ENCODE measurements around the gene TBC1D21. TPM values are rescaled to one million over a fixed set of nuclear protein-coding genes. Genes with fewer than 3 reads are reported as not detected.

The TBC1D21 gene
- total RNA-seq, 1 experiment from 2014 or later: not detected

GRCh38 chr15:73905225-73905827, 32.0 kb downstream of the TBC1D21 start:
- DNase-seq: no peak
- H3K4me2 ChIP-seq (ENCODE audit: low read depth, low read length, poor library complexity, severe bottlenecking): no peak overlapping the region
- H3K4me1 ChIP-seq (ENCODE audit: low read length): no peaks in the 10 kb centered on the region
- H3K9me2 ChIP-seq (replicated peaks; ENCODE audit: insufficient read depth, low read length): no peaks in the 10 kb centered on the region
- H4K20me1 ChIP-seq (ENCODE audit: insufficient read depth, low read depth, low read length): no peaks in the 10 kb centered on the region
- H3K27me3 ChIP-seq (ENCODE audit: low read length): no peaks in the 10 kb centered on the region
- no peaks in the 10 kb centered on the region for H3K9me3 ChIP-seq (ENCODE audit: low read length)
- no peak overlapping the region for H2AFZ ChIP-seq (ENCODE audit: low read length)
- no peak overlapping the region for H3K9ac ChIP-seq (ENCODE audit: low read length)
- H3K36me3 ChIP-seq (ENCODE audit: insufficient read depth, low read length): no peaks in the 10 kb centered on the region
- no peak overlapping the region for H3K4me3 ChIP-seq (ENCODE audit: low read length)
- no peaks in the 10 kb centered on the region for H3K79me2 ChIP-seq (ENCODE audit: low read length)
- no peak overlapping the region for H3K27ac ChIP-seq (ENCODE audit: low read length)

DNA sequence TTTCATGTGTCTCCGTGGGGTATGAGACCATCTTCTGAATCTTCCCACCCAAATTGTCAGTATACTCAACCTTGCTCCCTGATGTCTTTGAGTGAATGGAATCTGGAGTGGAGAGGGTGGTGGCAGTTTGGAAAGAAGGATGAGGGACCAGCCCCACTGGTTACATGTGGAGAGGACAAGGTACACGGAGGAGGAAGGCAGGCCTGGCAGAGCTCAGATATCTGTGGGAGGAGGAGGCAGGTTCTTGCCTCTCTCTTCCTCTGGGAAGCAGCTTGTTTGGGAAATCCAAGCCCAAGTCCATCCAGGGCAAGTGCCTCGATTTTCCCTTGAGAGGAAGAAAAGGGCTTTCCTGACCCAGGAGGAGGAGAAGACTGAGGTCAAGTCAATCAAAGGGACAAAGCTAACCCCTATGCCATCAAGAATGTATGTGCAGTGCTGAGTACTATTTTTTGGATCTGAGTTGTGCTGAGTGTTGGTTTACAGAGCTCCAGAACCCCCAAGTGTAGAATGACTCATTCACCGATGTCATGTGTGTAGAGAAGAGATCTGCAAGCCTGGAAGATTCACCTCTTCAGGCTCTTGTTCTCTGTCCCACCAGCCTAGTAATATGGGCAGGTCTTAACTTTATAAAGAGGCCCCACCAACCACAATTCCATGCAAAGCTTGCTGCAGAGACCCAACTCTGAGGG, 33.1 kb downstream of the TBC1D21 start:
- Histone ChIP-seq H2AFZ (ENCODE audit: low read length) (no peak overlapping the region), H4K20me1 (ENCODE audit: insufficient read depth, low read depth, low read length) (no peaks in the 10 kb centered on the region), H3K79me2 (ENCODE audit: low read length) (no peaks in the 10 kb centered on the region), H3K4me1 (ENCODE audit: low read length) (no peaks in the 10 kb centered on the region), H3K27ac (ENCODE audit: low read length) (no peak overlapping the region), H3K36me3 (ENCODE audit: insufficient read depth, low read length) (no peaks in the 10 kb centered on the region), H3K9ac (ENCODE audit: low read length) (no peak overlapping the region), H3K9me2 (replicated peaks; ENCODE audit: insufficient read depth, low read length) (no peaks in the 10 kb centered on the region), H3K9me3 (ENCODE audit: low read length) (no peaks in the 10 kb centered on the region), H3K27me3 (ENCODE audit: low read length) (no peaks in the 10 kb centered on the region), H3K4me3 (ENCODE audit: low read length) (no peak overlapping the region), H3K4me2 (ENCODE audit: low read depth, low read length, poor library complexity, severe bottlenecking) (no peak overlapping the region)
- no peak for DNase-seq

DNA sequence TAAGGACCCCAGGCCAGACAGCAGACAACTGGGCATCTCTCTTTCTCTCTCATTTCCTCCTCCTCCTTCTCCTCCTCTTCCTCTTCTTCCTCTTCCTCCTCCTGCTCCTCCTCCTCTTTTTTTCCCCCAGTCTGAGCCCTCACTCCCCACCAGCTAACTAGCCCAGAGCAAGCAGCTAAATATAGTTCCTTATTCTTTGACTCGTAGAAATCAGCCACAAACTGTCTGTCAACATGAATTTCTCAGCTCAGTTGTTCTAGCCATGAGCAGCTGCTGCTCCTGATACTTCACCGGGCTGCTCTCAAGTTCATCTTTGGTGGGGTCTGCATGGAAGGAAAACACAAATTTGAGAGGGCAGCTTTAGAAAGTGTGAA, 33.7 kb downstream of the TBC1D21 start:
- H3K4me2 ChIP-seq (ENCODE audit: low read depth, low read length, poor library complexity, severe bottlenecking): no peak overlapping the region
- H3K4me1 ChIP-seq (ENCODE audit: low read length): no peaks in the 10 kb centered on the region
- no peak for DNase-seq
- no peaks in the 10 kb centered on the region for H4K20me1 ChIP-seq (ENCODE audit: insufficient read depth, low read depth, low read length)
- H3K27me3 ChIP-seq (ENCODE audit: low read length): no peaks in the 10 kb centered on the region
- H3K9me2 ChIP-seq (replicated peaks; ENCODE audit: insufficient read depth, low read length): no peaks in the 10 kb centered on the region
- no peaks in the 10 kb centered on the region for H3K9me3 ChIP-seq (ENCODE audit: low read length)
- H3K4me3 ChIP-seq (ENCODE audit: low read length): no peak overlapping the region
- H3K27ac ChIP-seq (ENCODE audit: low read length): no peak overlapping the region
- H3K36me3 ChIP-seq (ENCODE audit: insufficient read depth, low read length): no peaks in the 10 kb centered on the region
- no peak overlapping the region for H3K9ac ChIP-seq (ENCODE audit: low read length)
- H3K79me2 ChIP-seq (ENCODE audit: low read length): no peaks in the 10 kb centered on the region
- H2AFZ ChIP-seq (ENCODE audit: low read length): no peak overlapping the region

DNA sequence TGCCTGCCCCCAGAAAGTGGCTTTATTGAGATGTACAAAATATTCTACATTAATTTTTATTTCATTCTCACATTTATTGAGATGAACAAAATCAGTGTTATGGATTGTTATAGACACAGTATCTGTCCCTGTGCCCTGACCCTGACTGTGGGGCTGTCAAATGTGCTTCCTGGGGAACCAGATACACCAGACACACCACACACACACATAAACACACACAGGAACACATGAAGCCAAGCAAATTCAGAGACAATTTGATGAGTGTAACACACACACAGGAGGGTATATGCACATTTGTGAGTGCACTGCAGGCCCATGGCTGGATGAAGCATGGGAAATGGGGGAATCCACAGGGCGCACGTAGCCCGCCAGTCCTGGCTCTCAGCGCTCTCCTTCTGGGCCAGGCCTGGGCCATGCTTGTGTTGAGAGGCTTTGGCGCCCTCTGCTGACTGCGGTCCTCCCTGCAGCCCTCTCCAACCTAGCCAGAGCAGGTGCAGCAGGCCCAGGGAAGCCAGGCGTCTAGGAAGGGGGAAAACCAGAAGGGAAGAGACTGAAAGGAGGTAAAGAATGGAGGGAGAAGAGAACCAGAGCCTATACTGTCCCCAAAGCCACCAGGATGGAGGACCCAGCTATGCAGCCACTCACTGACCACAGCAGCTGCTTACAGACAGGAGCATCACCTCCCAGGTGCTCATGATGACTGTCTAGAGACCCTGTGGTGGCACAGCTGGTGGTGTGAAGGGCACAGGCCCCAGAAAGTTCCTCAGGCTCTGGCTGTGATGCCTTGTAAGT, 34.9 kb downstream of the TBC1D21 start:
- Histone ChIP-seq H3K4me2 (ENCODE audit: low read depth, low read length, poor library complexity, severe bottlenecking) (no peak overlapping the region), H3K36me3 (ENCODE audit: insufficient read depth, low read length) (no peaks in the 10 kb centered on the region), H3K79me2 (ENCODE audit: low read length) (no peaks in the 10 kb centered on the region), H3K9me2 (replicated peaks; ENCODE audit: insufficient read depth, low read length) (no peaks in the 10 kb centered on the region), H3K4me3 (ENCODE audit: low read length) (no peak overlapping the region), H2AFZ (ENCODE audit: low read length) (no peak overlapping the region), H3K27ac (ENCODE audit: low read length) (no peak overlapping the region), H3K9me3 (ENCODE audit: low read length) (no peaks in the 10 kb centered on the region), H3K9ac (ENCODE audit: low read length) (no peak overlapping the region), H3K4me1 (ENCODE audit: low read length) (no peaks in the 10 kb centered on the region), H4K20me1 (ENCODE audit: insufficient read depth, low read depth, low read length) (no peaks in the 10 kb centered on the region), H3K27me3 (ENCODE audit: low read length) (no peaks in the 10 kb centered on the region)
- peak; percentile 87 for DNase-seq

GRCh38 chr15:73908822-73909122, 35.4 kb downstream of the TBC1D21 start:
- no peak overlapping the region for H3K4me2 ChIP-seq (ENCODE audit: low read depth, low read length, poor library complexity, severe bottlenecking)

DNA sequence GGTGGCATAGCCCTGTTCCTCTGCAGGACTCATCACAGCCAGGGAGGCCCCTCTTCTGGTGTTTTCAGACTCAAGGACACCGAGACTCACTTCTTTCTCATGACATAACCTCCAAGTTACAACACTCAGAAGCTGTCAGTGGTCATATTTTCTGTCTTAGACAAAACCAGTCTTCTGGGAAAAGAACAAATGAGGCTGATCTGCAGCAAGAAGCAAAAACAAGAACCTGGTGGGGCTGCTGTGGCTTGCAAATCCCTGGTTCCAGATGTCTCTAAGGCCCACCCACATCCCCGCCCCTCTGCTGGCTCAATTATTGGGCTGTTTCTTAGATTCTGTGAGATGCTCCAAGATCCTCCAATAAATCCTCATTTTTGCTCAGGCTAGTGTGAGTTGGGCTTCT, 36.3 kb downstream of the TBC1D21 start:
- Histone ChIP-seq H3K27ac (ENCODE audit: low read length) (no peak overlapping the region), H3K9me2 (replicated peaks; ENCODE audit: insufficient read depth, low read length) (no peaks in the 10 kb centered on the region), H3K4me2 (ENCODE audit: low read depth, low read length, poor library complexity, severe bottlenecking) (no peak overlapping the region), H3K4me1 (ENCODE audit: low read length) (no peaks in the 10 kb centered on the region), H3K4me3 (ENCODE audit: low read length) (no peak overlapping the region), H2AFZ (ENCODE audit: low read length) (no peak overlapping the region), H3K79me2 (ENCODE audit: low read length) (no peaks in the 10 kb centered on the region), H3K27me3 (ENCODE audit: low read length) (no peaks in the 10 kb centered on the region), H3K9ac (ENCODE audit: low read length) (no peak overlapping the region), H4K20me1 (ENCODE audit: insufficient read depth, low read depth, low read length) (no peaks in the 10 kb centered on the region), H3K9me3 (ENCODE audit: low read length) (no peaks in the 10 kb centered on the region), H3K36me3 (ENCODE audit: insufficient read depth, low read length) (no peaks in the 10 kb centered on the region)
- no peak for DNase-seq

More at GRCh38 chr15:73908822-73909122, 35.4 kb downstream of the TBC1D21 start:
- no peak for DNase-seq
- Histone ChIP-seq H3K9ac (ENCODE audit: low read length) (no peak overlapping the region), H3K36me3 (ENCODE audit: insufficient read depth, low read length) (no peaks in the 10 kb centered on the region), H4K20me1 (ENCODE audit: insufficient read depth, low read depth, low read length) (no peaks in the 10 kb centered on the region), H3K27me3 (ENCODE audit: low read length) (no peaks in the 10 kb centered on the region), H3K27ac (ENCODE audit: low read length) (no peak overlapping the region), H3K79me2 (ENCODE audit: low read length) (no peaks in the 10 kb centered on the region), H3K9me3 (ENCODE audit: low read length) (no peaks in the 10 kb centered on the region), H3K4me1 (ENCODE audit: low read length) (no peaks in the 10 kb centered on the region), H3K9me2 (replicated peaks; ENCODE audit: insufficient read depth, low read length) (no peaks in the 10 kb centered on the region), H3K4me3 (ENCODE audit: low read length) (no peak overlapping the region), H2AFZ (ENCODE audit: low read length) (no peak overlapping the region)

DNA sequence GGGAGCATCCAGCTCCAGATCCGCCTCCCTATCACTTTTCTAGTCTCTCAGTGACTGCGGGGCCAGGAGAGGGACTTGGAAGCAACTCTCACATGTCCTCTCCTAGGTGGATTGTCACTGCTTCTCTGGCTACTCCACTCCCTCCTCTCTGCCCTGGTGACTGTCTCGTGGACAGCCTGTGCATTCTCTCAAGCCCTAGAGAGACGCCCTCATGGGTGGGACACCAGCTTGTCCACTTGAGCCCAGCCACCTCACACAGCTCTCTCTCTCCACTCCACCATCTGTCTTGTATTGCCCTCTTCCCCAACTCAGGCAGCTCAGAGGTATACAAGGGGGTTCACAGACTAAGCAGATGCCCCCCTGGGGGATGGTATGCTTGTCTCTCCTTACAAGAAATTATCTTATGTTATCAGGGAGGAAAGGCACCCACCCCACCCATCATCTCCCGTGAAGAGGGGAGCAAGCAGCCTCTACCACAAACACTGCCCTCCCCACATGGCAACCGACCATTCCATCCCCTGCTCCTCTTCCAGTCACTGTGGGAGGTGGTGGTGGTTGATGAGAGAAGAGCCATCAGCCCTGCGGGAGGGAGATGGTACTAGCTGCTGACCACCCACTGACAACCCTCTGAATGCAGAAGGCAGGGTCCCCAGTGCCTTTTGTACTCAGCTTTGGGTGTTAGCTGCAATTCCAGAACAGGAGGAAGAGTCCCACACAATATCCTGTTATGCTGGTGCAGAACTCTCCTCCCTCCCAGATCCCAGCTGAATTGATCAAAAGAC, 37.3 kb downstream of the TBC1D21 start:
- H3K9me2 ChIP-seq (replicated peaks; ENCODE audit: insufficient read depth, low read length): no peaks in the 10 kb centered on the region
- no peak overlapping the region for H3K4me3 ChIP-seq (ENCODE audit: low read length)
- no peaks in the 10 kb centered on the region for H4K20me1 ChIP-seq (ENCODE audit: insufficient read depth, low read depth, low read length)
- H3K36me3 ChIP-seq (ENCODE audit: insufficient read depth, low read length): no peaks in the 10 kb centered on the region
- no peaks in the 10 kb centered on the region for H3K9me3 ChIP-seq (ENCODE audit: low read length)
- no peak overlapping the region for H3K4me2 ChIP-seq (ENCODE audit: low read depth, low read length, poor library complexity, severe bottlenecking)
- H3K4me1 ChIP-seq (ENCODE audit: low read length): no peaks in the 10 kb centered on the region
- no peak for DNase-seq
- H3K27ac ChIP-seq (ENCODE audit: low read length): no peak overlapping the region
- no peak overlapping the region for H2AFZ ChIP-seq (ENCODE audit: low read length)
- H3K79me2 ChIP-seq (ENCODE audit: low read length): no peaks in the 10 kb centered on the region
- no peaks in the 10 kb centered on the region for H3K27me3 ChIP-seq (ENCODE audit: low read length)
- H3K9ac ChIP-seq (ENCODE audit: low read length): no peak overlapping the region

GRCh38 chr15:73912030-73912596, 38.7 kb downstream of the TBC1D21 start:
- Histone ChIP-seq H3K36me3 (ENCODE audit: insufficient read depth, low read length) (no peaks in the 10 kb centered on the region), H3K9me3 (ENCODE audit: low read length) (no peaks in the 10 kb centered on the region), H3K4me2 (ENCODE audit: low read depth, low read length, poor library complexity, severe bottlenecking) (no peak overlapping the region), H3K9ac (ENCODE audit: low read length) (no peak overlapping the region), H2AFZ (ENCODE audit: low read length) (no peak overlapping the region), H3K27ac (ENCODE audit: low read length) (no peak overlapping the region), H4K20me1 (ENCODE audit: insufficient read depth, low read depth, low read length) (no peaks in the 10 kb centered on the region), H3K4me3 (ENCODE audit: low read length) (no peak overlapping the region), H3K4me1 (ENCODE audit: low read length) (no peaks in the 10 kb centered on the region), H3K79me2 (ENCODE audit: low read length) (no peaks in the 10 kb centered on the region), H3K27me3 (ENCODE audit: low read length) (no peaks in the 10 kb centered on the region), H3K9me2 (replicated peaks; ENCODE audit: insufficient read depth, low read length) (no peaks in the 10 kb centered on the region)
- DNase-seq: no peak
